Loucy (cell line): Measurements from ENCODE around the gene KRT80.

Experiments
- CTCF ChIP-seq: fragments of 200-600 bp; sonication (generic); conservative IDR thresholded peaks from 2 replicates; pipeline ENCODE4 v1.5.1; 2014; ENCODE audit warnings: mild to moderate bottlenecking, antibody characterized with exemption, low read length
- EZH2phosphoT487 ChIP-seq: fragments of 200-600 bp; IDR thresholded peaks from 2 replicates; pipeline ENCODE4 v1.6.1; 2018; ENCODE audit warnings: antibody characterized with exemption, mild to moderate bottlenecking, moderate library complexity, borderline replicate concordance

DNA sequence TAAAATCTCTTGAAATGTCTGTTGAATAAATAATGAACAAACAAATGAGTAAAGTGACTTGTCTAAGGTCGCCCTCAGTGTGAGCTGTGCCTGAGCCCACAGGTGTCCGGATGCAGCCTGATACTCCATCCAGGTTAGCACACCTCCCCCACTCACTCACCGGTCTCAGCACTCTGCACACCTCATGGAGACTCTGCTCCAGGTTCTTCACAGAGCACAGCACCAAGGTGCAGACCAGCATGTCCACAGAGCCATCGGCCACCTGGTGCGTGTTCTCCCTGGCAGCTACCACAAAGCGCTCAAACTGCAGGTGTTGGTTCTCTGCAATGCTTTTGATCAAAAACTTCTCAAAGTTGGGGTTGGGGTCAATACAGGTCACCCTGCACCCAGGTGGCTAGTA, 37.1 kb upstream of the KRT80 start:
- TF ChIP-seq CTCF (no peak), EZH2phosphoT487 (no peak)
